Measurements from ENCODE around the gene PHACTR3. TPM values are rescaled to one million over a fixed set of nuclear protein-coding genes. Genes with fewer than 3 reads are reported as not detected.

PHACTR3 gene
- total RNA-seq, 1 donor from 2014 or later: 1.4 TPM

GRCh38 chr20:59749301-59749700 is 145.0 kb downstream of the PHACTR3 start:
- Histone ChIP-seq H3K9me3 (ENCODE audit: low read depth) (no peaks in the 10 kb centered on the region), H3K9ac (no peak overlapping the region), H3K36me3 (no peaks in the 10 kb centered on the region), H2AFZ (replicated peaks) (no peak overlapping the region), H3K4me3 (no peak overlapping the region), H3K4me2 (no peak overlapping the region), H3K4me1 (no peaks in the 10 kb centered on the region), H3F3A (ENCODE audit: low read depth) (no peaks in the 10 kb centered on the region), H3K79me2 (ENCODE audit: low read depth) (no peaks in the 10 kb centered on the region), H4K20me1 (ENCODE audit: low read depth) (no peaks in the 10 kb centered on the region), H3K27ac (no peak overlapping the region), H3K27me3 (peaks cover 60% of the 10 kb centered on the region)
- Mint-ChIP-seq H3K4me1 (peaks cover 44% of the 10 kb centered on the region), H3K27ac (no peak overlapping the region), H3K4me3 (no peak overlapping the region), H3K27me3 (ENCODE audit: insufficient read depth, low read depth) (peaks cover 7% of the 10 kb centered on the region), H3K36me3 (no peaks in the 10 kb centered on the region), H3K9me3 (no peaks in the 10 kb centered on the region)
- TF ChIP-seq EZH2phosphoT487 (IDR thresholded peaks at IDR 0.05) (no peak), EZH2 (IDR thresholded peaks at IDR 0.05) (no peak), CTCF (IDR thresholded peaks at IDR 0.05) (no peak)
- no peak for DNase-seq (ENCODE audit: low spot score)

- no peak overlapping the region for H3K27ac ChIP-seq
- H3K4me1 ChIP-seq: no peaks in the 10 kb centered on the region
- TF ChIP-seq EZH2 (IDR thresholded peaks at IDR 0.05): no peak
- TF ChIP-seq CTCF (IDR thresholded peaks at IDR 0.05): no peak
- Mint-ChIP-seq H3K4me3 (peak overlapping the region; percentile 67), H3K4me1 (peaks cover 44% of the 10 kb centered on the region), H3K36me3 (no peaks in the 10 kb centered on the region), H3K27me3 (ENCODE audit: insufficient read depth, low read depth) (peaks cover 11% of the 10 kb centered on the region), H3K27ac (no peak overlapping the region), H3K9me3 (no peaks in the 10 kb centered on the region)
- no peaks in the 10 kb centered on the region for H3K36me3 ChIP-seq
- no peaks in the 10 kb centered on the region for H3K79me2 ChIP-seq (ENCODE audit: low read depth)
- no peak overlapping the region for H3K9ac ChIP-seq
- H3K9me3 ChIP-seq (ENCODE audit: low read depth): no peaks in the 10 kb centered on the region
- DNase-seq (ENCODE audit: low spot score): no peak
- H3K4me2 ChIP-seq: no peak overlapping the region
- peaks cover 70% of the 10 kb centered on the region for H3K27me3 ChIP-seq
- no peak overlapping the region for H3K4me3 ChIP-seq
- H3F3A ChIP-seq (ENCODE audit: low read depth): no peaks in the 10 kb centered on the region
- H4K20me1 ChIP-seq (ENCODE audit: low read depth): no peaks in the 10 kb centered on the region
- no peak overlapping the region for H2AFZ ChIP-seq (replicated peaks)
Measured at GRCh38 chr20:59750209-59750840, 146.0 kb downstream of the PHACTR3 start.

DNA sequence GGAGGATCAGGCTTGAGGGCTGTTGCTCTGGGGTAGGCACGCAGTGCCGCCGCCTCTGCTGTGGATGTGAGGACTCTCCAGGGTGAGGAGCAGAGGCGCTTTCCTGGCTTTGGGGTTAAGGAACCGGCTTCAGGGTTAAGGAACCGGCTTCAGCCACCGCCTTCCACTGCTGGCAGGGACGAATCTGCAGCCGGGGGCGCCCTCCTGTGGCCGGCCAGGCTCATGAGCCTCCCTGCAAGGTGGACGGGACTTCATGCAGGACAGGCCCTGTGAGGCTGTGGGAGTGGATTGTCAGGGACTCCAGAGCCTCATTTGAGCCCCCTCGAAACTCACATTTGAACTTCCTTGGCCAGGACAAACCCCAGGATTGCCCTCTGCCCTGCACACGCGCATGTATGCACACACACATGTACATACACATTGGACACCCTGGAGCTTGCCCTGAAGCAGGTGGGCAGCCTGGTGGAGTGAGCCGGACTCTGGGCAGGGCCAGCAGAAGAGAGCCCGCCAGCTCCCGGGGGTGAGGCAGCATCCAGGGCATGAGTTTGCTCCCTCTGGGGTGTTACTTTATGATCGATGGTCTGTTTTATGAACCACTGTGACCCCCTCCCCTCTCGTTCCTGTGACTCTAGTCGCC is 146.9 kb downstream of the PHACTR3 start:
- H3K4me1 ChIP-seq: no peaks in the 10 kb centered on the region

More for the DNA sequence above, 146.9 kb downstream of the PHACTR3 start:
- no peak overlapping the region for H3K9ac ChIP-seq
- H2AFZ ChIP-seq (replicated peaks): no peak overlapping the region
- DNase-seq (ENCODE audit: low spot score): peak; percentile 88
- H3K36me3 ChIP-seq: no peaks in the 10 kb centered on the region
- H3K27ac ChIP-seq: no peak overlapping the region
- Mint-ChIP-seq H3K27me3 (ENCODE audit: insufficient read depth, low read depth) (peaks cover 14% of the 10 kb centered on the region), H3K36me3 (no peaks in the 10 kb centered on the region), H3K4me1 (peaks cover 44% of the 10 kb centered on the region), H3K9me3 (no peaks in the 10 kb centered on the region), H3K27ac (no peak overlapping the region), H3K4me3 (no peak overlapping the region)
- H3K27me3 ChIP-seq: peaks cover 79% of the 10 kb centered on the region
- TF ChIP-seq EZH2 (IDR thresholded peaks at IDR 0.05): no peak
- peak; percentile 83 for TF ChIP-seq CTCF (IDR thresholded peaks at IDR 0.05)
- no peaks in the 10 kb centered on the region for H3K79me2 ChIP-seq (ENCODE audit: low read depth)
- H3K4me2 ChIP-seq: peak overlapping the region; percentile 40
- no peaks in the 10 kb centered on the region for H3K9me3 ChIP-seq (ENCODE audit: low read depth)
- no peaks in the 10 kb centered on the region for H4K20me1 ChIP-seq (ENCODE audit: low read depth)
- no peak overlapping the region for H3K4me3 ChIP-seq
- H3F3A ChIP-seq (ENCODE audit: low read depth): no peaks in the 10 kb centered on the region

All from neural progenitor cell (in vitro differentiated cells).